ENCODE measurements around the gene SLC2A4. TPM values are rescaled to one million over a fixed set of nuclear protein-coding genes. Genes with fewer than 3 reads are reported as not detected.

SLC2A4 gene
- total RNA-seq, 2 donors from 2014 or later = 1.2 to 7.7 TPM

DNA sequence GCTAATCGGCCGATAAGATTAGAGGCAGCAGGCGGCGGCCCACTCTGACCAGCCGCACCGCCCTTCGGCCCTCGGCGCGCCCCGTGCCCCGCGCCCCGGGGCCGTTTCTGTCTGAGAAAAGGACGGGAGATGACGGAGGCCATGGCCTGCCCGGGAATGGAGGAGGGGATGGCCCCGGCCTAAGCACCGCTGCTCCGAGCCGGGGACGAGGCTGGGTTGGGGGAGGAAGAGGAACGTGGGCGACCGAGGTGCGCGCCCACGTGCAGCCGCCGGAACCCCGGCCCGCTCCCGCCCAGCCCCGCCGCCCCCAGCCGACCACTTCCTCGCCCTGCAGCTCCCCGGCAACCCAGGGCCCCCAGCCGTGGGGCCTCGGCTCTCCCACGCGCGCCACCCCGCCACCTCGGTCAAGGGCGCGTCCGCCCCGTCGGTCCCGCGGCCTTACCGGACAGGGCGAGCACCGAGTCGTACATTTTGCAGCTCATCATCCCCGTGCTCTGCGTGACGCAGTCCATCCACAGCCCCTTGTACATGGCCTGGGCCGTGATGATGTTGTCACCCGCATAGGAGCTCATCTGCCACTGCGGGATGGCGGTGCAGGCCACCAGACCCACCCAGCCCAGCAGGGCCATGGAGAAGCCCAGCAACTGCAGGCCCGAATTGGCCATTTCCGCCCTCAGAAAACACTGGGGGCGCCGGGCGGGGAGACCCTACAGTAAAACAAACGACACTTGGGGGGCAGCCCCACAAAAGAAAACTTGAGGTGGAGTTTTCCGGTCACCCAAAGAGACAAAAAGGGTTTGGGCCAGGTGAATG is 19.9 kb upstream of the SLC2A4 start:
- peaks cover 11 to 25% of the 10 kb centered on the region in 2 donors for H3K4me1 ChIP-seq (ENCODE audit: control insufficient read depth in 1 of 2, low read depth in 2 of 2)
- H3K27me3 ChIP-seq (replicated peaks; ENCODE audit: insufficient read depth) = peaks cover 12% of the 10 kb centered on the region
- H3K9me3 ChIP-seq = no peaks in the 10 kb centered on the region
- TF ChIP-seq, protein P1, sequence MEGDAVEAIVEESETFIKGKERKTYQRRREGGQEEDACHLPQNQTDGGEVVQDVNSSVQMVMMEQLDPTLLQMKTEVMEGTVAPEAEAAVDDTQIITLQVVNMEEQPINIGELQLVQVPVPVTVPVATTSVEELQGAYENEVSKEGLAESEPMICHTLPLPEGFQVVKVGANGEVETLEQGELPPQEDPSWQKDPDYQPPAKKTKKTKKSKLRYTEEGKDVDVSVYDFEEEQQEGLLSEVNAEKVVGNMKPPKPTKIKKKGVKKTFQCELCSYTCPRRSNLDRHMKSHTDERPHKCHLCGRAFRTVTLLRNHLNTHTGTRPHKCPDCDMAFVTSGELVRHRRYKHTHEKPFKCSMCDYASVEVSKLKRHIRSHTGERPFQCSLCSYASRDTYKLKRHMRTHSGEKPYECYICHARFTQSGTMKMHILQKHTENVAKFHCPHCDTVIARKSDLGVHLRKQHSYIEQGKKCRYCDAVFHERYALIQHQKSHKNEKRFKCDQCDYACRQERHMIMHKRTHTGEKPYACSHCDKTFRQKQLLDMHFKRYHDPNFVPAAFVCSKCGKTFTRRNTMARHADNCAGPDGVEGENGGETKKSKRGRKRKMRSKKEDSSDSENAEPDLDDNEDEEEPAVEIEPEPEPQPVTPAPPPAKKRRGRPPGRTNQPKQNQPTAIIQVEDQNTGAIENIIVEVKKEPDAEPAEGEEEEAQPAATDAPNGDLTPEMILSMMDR (IDR thresholded peaks at IDR 0.05) = no peak
- ATAC-seq (ENCODE audit: insufficient number of reproducible peaks, low FRiP score, low read depth) (peak; percentile 1), DNase-seq (ENCODE audit: low spot score) (no peak)
- H3K27ac ChIP-seq = no peak overlapping the region
- peak overlapping the region; percentile 75 for H3K4me3 ChIP-seq
- H3K36me3 ChIP-seq = peaks cover 15% of the 10 kb centered on the region

DNA sequence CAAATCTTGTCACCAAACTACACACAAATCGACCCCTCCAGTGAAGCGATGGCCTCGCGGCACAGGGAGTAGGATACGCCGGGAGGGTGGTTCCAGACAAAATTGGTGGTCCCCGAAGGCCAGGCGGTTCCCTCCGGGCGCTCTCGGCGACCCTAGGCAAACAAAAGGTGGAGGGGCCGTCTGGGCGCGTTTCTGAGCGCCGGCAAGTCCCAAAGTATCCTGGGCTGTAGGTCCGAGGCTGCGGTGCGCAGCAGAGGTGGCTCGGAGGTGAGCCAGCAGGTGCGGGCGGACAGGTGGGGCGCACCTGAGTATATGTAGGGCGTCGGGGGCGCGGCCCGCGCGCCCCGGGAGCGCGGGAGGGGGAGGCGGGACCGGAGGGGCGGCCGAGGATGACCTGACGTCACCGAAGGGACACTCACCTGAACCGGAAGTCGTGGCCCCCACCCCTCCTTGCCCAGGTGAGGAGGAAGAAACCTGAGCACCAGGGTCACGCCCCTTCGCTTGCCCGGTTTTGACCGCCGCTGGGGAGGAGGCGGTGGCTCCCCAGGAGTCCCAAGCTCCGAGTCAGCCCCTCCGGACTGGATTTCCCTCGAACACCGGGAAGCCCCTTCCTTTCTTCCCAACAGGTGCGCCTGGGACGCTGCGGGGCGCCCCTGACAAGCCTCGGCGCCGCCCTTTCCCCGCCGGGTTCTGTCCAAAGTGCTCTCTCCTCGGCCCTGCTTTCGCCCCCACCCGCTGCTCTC is 19.2 kb upstream of the SLC2A4 start, which contains the start of gene CLDN7:
TSS of gene CLDN7 (minus strand) at position 287 of the 743 bp plus-strand sequence. CDS start 435 bp downstream, outside the sequence.
- Histone ChIP-seq H3K4me1 (ENCODE audit: control insufficient read depth in 1 of 2, low read depth in 2 of 2) (peaks cover 11 to 25% of the 10 kb centered on the region in 2 donors), H3K36me3 (peaks cover 14% of the 10 kb centered on the region), H3K27ac (peak within 1 kb of the TSS in 1 of 2 donors; percentile 3), H3K9me3 (no peaks in the 10 kb centered on the region), H3K27me3 (replicated peaks; ENCODE audit: insufficient read depth) (peaks cover 12% of the 10 kb centered on the region), H3K4me3 (peak within 1 kb of the TSS; percentile 75)
- TF ChIP-seq, protein P1 (IDR thresholded peaks at IDR 0.05) = no peak
- ATAC-seq (ENCODE audit: insufficient number of reproducible peaks, low FRiP score, low read depth) (no peak), DNase-seq (ENCODE audit: low spot score) (no peak)

DNA sequence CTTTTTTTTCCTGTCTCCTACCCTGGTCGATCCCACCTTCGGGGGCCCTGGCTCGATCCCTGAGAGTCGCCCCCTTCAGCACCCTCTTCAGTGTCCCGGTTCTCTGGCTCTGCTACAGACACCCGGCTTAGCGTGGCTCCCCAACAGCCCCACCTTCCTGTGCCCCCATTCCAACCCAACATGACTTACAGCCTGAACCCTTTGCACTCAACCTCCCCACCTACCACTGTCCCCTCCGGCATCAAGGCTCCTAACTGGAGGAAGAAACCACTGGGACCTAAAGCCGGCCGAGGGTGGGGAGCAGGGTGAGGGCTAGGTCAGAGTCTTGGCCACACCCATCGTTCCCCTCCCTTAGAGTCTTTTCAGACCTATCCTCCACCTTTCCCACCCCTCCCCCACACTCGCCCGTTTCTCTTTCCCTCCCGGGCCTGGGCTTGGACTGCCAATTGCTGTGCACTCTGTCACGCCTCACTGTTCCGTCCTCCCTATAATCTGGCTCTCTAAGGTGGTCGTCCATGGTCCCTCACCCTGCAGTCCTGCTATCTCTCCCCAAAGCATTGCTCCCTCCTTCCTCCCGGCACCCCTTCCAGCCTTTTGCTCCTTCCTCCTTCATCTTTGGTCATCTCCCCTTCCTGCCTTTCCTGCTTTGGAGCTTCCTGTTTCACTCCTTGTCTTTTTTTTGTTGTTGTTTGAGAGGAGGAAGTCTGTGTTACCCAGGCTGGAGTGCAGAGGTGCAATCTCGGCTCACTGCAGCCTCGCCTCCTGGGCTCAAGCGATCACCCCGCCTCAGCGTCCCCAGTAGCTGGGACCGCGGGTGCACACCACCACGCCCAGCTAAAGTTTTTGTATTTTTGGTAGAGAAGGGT is 18.4 kb upstream of the SLC2A4 start:
- H3K4me3 ChIP-seq = peak overlapping the region; percentile 75
- peak overlapping the region in 1 of 2 donors; percentile 3 for H3K27ac ChIP-seq
- ATAC-seq (ENCODE audit: insufficient number of reproducible peaks, low FRiP score, low read depth) = no peak

DNA sequence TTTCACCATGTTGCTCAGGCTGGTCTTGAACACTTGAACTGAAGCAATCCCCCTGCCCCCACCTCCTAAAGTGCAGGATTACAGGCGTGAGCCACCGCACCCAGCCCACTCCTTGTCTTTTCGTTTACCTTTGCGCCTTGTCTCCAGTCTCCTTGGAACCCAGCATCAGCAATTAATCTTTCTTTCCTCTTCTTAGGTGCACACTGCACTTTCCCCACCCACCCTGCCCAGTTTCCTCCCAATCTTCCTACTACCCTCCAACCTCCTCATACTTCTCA is 17.8 kb upstream of the SLC2A4 start:
- H3K9me3 ChIP-seq = no peaks in the 10 kb centered on the region
- peak overlapping the region; percentile 75 for H3K4me3 ChIP-seq
- peaks cover 7% of the 10 kb centered on the region for H3K36me3 ChIP-seq
- no peak overlapping the region for H3K27ac ChIP-seq
- peaks cover 12% of the 10 kb centered on the region for H3K27me3 ChIP-seq (replicated peaks; ENCODE audit: insufficient read depth)
- no peak for ATAC-seq (ENCODE audit: insufficient number of reproducible peaks, low FRiP score, low read depth)
- TF ChIP-seq, protein P1 (IDR thresholded peaks at IDR 0.05) = no peak
- peaks cover 11 to 25% of the 10 kb centered on the region in 2 donors for H3K4me1 ChIP-seq (ENCODE audit: control insufficient read depth in 1 of 2, low read depth in 2 of 2)
- no peak for DNase-seq (ENCODE audit: low spot score)

More for the DNA sequence above, 18.4 kb upstream of the SLC2A4 start:
- TF ChIP-seq, protein P1 (IDR thresholded peaks at IDR 0.05) = no peak
- Histone ChIP-seq H3K36me3 (peaks cover 8% of the 10 kb centered on the region), H3K4me1 (ENCODE audit: control insufficient read depth in 1 of 2, low read depth in 2 of 2) (peaks cover 11 to 25% of the 10 kb centered on the region in 2 donors), H3K9me3 (no peaks in the 10 kb centered on the region), H3K27me3 (replicated peaks; ENCODE audit: insufficient read depth) (peaks cover 12% of the 10 kb centered on the region)
- DNase-seq (ENCODE audit: low spot score) = no peak
